Progenitor cell of endocrine pancreas (in vitro differentiated cells): Measurements from ENCODE around the gene OR8J1. TPM values are rescaled to one million over a fixed set of nuclear protein-coding genes. Genes with fewer than 3 reads are reported as not detected.

Experiments
- DNase-seq: peaks from one replicate; pipeline ENCODE4 v3.0.0; 2021; ENCODE audit warnings: low spot score; ENCODE audit not compliant: unreplicated experiment
- H3K27ac Mint-ChIP-seq: 2 replicates; pipeline ENCODE4 v1.8.0; 2021; ENCODE audit warnings: mild to moderate bottlenecking, moderate library complexity, mixed read lengths
- H3K27me3 Mint-ChIP-seq: 2 replicates; pipeline ENCODE4 v1.8.0; 2021; ENCODE audit warnings: mixed read lengths
- H3K36me3 Mint-ChIP-seq: 2 replicates; pipeline ENCODE4 v1.8.0; 2022; ENCODE audit warnings: mixed read lengths; ENCODE audit not compliant: insufficient read depth
- H3K4me1 Mint-ChIP-seq: 2 replicates; pipeline ENCODE4 v1.8.0; 2021; ENCODE audit warnings: low read depth, mixed read lengths
- H3K4me3 Mint-ChIP-seq: 2 replicates; pipeline ENCODE4 v1.8.0; 2021; ENCODE audit warnings: low read depth, mild to moderate bottlenecking, moderate library complexity, mixed read lengths
- H3K9me3 Mint-ChIP-seq: 2 replicates; pipeline ENCODE4 v1.8.0; 2021; ENCODE audit warnings: low read depth, mixed read lengths
- total RNA-seq: library from RNA; stranded (reverse); gene quantifications from 2 replicates; pipeline ENCODE4 v1.2.1, GENCODE V29; 2021
- TF ChIP-seq, protein P1 (sequence below): fragments of 200-600 bp; sonication (generic); IDR thresholded peaks from one replicate; pipeline ENCODE4 v1.5.0; 2021; ENCODE audit warnings: antibody characterized with exemption, mild to moderate bottlenecking; ENCODE audit not compliant: unreplicated experiment

OR8J1 gene
- total RNA-seq, 1 donor from 2014 or later, result not detected

DNA sequence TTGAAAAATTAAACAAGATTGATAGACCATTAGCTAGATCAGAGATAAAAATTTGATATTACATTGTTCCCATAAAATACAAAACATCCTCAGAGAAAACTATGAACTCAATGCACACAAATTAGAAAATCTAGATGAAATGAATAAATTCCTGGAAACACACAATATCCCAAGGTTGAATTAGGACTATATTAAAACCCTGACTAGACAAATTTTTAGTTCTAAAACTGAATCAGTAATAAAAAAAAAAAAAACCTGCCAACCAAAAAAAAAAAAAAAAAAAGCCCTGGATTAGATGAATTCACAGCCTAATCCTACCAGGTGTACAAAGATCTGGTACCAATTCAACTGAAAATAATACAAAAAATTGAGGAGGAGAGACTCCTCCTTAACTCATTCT lies 13.8 kb upstream of the OR8J1 start:
- Mint-ChIP-seq H3K27me3 (no peaks in the 10 kb centered on the region), H3K36me3 (peaks cover 4% of the 10 kb centered on the region), H3K27ac (no peak overlapping the region), H3K4me1 (no peaks in the 10 kb centered on the region), H3K9me3 (peaks cover 39% of the 10 kb centered on the region), H3K4me3 (no peak overlapping the region)
- TF ChIP-seq, protein P1, sequence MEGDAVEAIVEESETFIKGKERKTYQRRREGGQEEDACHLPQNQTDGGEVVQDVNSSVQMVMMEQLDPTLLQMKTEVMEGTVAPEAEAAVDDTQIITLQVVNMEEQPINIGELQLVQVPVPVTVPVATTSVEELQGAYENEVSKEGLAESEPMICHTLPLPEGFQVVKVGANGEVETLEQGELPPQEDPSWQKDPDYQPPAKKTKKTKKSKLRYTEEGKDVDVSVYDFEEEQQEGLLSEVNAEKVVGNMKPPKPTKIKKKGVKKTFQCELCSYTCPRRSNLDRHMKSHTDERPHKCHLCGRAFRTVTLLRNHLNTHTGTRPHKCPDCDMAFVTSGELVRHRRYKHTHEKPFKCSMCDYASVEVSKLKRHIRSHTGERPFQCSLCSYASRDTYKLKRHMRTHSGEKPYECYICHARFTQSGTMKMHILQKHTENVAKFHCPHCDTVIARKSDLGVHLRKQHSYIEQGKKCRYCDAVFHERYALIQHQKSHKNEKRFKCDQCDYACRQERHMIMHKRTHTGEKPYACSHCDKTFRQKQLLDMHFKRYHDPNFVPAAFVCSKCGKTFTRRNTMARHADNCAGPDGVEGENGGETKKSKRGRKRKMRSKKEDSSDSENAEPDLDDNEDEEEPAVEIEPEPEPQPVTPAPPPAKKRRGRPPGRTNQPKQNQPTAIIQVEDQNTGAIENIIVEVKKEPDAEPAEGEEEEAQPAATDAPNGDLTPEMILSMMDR, result no peak
- no peak for DNase-seq

DNA sequence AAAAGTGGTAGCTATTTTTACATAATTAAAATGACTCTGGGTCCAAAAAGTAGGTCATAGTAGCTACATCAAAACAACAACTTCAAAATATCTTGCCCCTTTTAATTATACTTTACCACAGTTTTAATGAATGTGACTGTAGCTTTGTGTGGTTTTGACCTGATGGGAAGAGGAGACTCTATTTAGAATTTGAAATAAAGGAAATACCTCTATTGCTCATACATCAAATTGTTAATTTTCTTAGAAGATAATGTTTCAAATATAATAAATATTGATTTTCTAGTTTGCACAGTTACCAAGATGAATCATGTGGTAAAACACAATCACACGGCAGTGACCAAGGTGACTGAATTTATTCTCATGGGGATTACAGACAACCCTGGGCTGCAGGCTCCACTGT lies 8.4 kb upstream of the OR8J1 start, which contains the start of gene OR8K1:
TSS of gene OR8K1 (plus strand) at position 301 of the 400 bp plus-strand sequence. CDS start at position 301, 0 bp downstream.
- Mint-ChIP-seq H3K36me3 (peaks cover 2% of the 10 kb centered on the region), H3K4me3 (no peak within 1 kb of the TSS), H3K4me1 (no peaks in the 10 kb centered on the region), H3K9me3 (peaks cover 17% of the 10 kb centered on the region), H3K27me3 (no peaks in the 10 kb centered on the region), H3K27ac (no peak within 1 kb of the TSS)
- TF ChIP-seq, protein P1, result no peak
- DNase-seq, result no peak

GRCh38 chr11:56375324-56375723 lies 21.2 kb downstream of the OR8J1 start, which contains the start of gene OR8U1:
TSS of gene OR8U1 (plus strand) at chr11:56375624. CDS start at chr11:56375624, 0 bp downstream.
- Mint-ChIP-seq H3K36me3 (no peaks in the 10 kb centered on the region), H3K27ac (no peak within 1 kb of the TSS), H3K9me3 (no peaks in the 10 kb centered on the region), H3K27me3 (no peaks in the 10 kb centered on the region), H3K4me3 (no peak within 1 kb of the TSS), H3K4me1 (no peaks in the 10 kb centered on the region)
- no peak for DNase-seq
- TF ChIP-seq, protein P1, result no peak

- Mint-ChIP-seq H3K9me3 (no peaks in the 10 kb centered on the region), H3K27ac (no peak overlapping the region), H3K4me1 (no peaks in the 10 kb centered on the region), H3K36me3 (no peaks in the 10 kb centered on the region), H3K4me3 (no peak overlapping the region), H3K27me3 (no peaks in the 10 kb centered on the region)
- TF ChIP-seq, protein P1, result no peak
- DNase-seq, result no peak
Measured at GRCh38 chr11:56380120-56380519, 26.0 kb downstream of the OR8J1 start.

DNA sequence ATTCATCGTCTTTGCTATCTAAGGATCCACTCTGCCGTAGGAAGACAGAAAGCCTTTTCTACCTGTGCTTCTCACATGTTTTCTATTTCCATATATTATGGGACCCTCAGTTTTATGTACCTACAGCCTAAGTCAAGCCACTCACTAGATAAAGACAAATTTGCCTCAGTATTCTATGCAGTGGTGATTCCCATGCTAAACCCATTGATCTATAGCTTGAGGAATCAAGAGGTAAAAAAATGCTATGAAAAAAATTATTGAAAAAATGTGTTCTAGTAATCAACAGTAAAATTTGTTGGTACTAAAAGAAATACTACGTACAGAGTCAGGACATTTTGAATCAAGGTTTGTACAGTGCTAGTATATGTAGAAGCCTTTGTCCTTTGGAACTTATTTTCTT lies 40.3 kb downstream of the OR8J1 start:
- peaks cover 9% of the 10 kb centered on the region for H3K4me1 Mint-ChIP-seq
- no peak overlapping the region for H3K4me3 Mint-ChIP-seq
- no peaks in the 10 kb centered on the region for H3K9me3 Mint-ChIP-seq
- H3K36me3 Mint-ChIP-seq, result no peaks in the 10 kb centered on the region
- TF ChIP-seq, protein P1, result no peak
- H3K27ac Mint-ChIP-seq, result no peak overlapping the region
- DNase-seq, result no peak
- no peaks in the 10 kb centered on the region for H3K27me3 Mint-ChIP-seq
